ENCODE measurements around the gene CRYGD.

- TF ChIP-seq CREB1 (CRISPR knock-in tag; IDR thresholded peaks at IDR 0.05) = no peak
- no peak for TF ChIP-seq JAZF1 (CRISPR knock-in tag; IDR thresholded peaks at IDR 0.05)
- TF ChIP-seq KAT7 (CRISPR knock-in tag; IDR thresholded peaks at IDR 0.05; ENCODE audit: borderline replicate concordance) = no peak
- TF ChIP-seq, protein P1, sequence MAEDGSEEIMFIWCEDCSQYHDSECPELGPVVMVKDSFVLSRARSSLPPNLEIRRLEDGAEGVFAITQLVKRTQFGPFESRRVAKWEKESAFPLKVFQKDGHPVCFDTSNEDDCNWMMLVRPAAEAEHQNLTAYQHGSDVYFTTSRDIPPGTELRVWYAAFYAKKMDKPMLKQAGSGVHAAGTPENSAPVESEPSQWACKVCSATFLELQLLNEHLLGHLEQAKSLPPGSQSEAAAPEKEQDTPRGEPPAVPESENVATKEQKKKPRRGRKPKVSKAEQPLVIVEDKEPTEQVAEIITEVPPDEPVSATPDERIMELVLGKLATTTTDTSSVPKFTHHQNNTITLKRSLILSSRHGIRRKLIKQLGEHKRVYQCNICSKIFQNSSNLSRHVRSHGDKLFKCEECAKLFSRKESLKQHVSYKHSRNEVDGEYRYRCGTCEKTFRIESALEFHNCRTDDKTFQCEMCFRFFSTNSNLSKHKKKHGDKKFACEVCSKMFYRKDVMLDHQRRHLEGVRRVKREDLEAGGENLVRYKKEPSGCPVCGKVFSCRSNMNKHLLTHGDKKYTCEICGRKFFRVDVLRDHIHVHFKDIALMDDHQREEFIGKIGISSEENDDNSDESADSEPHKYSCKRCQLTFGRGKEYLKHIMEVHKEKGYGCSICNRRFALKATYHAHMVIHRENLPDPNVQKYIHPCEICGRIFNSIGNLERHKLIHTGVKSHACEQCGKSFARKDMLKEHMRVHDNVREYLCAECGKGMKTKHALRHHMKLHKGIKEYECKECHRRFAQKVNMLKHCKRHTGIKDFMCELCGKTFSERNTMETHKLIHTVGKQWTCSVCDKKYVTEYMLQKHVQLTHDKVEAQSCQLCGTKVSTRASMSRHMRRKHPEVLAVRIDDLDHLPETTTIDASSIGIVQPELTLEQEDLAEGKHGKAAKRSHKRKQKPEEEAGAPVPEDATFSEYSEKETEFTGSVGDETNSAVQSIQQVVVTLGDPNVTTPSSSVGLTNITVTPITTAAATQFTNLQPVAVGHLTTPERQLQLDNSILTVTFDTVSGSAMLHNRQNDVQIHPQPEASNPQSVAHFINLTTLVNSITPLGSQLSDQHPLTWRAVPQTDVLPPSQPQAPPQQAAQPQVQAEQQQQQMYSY (CRISPR knock-in tag; IDR thresholded peaks at IDR 0.05) = no peak
- TF ChIP-seq, protein P2, sequence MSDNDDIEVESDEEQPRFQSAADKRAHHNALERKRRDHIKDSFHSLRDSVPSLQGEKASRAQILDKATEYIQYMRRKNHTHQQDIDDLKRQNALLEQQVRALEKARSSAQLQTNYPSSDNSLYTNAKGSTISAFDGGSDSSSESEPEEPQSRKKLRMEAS (CRISPR knock-in tag; IDR thresholded peaks at IDR 0.05) = no peak
- TF ChIP-seq, protein P3, sequence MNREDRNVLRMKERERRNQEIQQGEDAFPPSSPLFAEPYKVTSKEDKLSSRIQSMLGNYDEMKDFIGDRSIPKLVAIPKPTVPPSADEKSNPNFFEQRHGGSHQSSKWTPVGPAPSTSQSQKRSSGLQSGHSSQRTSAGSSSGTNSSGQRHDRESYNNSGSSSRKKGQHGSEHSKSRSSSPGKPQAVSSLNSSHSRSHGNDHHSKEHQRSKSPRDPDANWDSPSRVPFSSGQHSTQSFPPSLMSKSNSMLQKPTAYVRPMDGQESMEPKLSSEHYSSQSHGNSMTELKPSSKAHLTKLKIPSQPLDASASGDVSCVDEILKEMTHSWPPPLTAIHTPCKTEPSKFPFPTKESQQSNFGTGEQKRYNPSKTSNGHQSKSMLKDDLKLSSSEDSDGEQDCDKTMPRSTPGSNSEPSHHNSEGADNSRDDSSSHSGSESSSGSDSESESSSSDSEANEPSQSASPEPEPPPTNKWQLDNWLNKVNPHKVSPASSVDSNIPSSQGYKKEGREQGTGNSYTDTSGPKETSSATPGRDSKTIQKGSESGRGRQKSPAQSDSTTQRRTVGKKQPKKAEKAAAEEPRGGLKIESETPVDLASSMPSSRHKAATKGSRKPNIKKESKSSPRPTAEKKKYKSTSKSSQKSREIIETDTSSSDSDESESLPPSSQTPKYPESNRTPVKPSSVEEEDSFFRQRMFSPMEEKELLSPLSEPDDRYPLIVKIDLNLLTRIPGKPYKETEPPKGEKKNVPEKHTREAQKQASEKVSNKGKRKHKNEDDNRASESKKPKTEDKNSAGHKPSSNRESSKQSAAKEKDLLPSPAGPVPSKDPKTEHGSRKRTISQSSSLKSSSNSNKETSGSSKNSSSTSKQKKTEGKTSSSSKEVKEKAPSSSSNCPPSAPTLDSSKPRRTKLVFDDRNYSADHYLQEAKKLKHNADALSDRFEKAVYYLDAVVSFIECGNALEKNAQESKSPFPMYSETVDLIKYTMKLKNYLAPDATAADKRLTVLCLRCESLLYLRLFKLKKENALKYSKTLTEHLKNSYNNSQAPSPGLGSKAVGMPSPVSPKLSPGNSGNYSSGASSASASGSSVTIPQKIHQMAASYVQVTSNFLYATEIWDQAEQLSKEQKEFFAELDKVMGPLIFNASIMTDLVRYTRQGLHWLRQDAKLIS (CRISPR knock-in tag; IDR thresholded peaks at IDR 0.05; ENCODE audit: borderline replicate concordance) = no peak
- no peak for TF ChIP-seq IRF2 (CRISPR knock-in tag; IDR thresholded peaks at IDR 0.05; ENCODE audit: borderline replicate concordance, low read depth)
- no peak for TF ChIP-seq FOXK1 (CRISPR knock-in tag; IDR thresholded peaks at IDR 0.05)
- no peak for TF ChIP-seq FOXP4 (CRISPR knock-in tag; IDR thresholded peaks at IDR 0.05)
- TF ChIP-seq CTCF (IDR thresholded peaks at IDR 0.05) = no peak
- TF ChIP-seq JUN (CRISPR knock-in tag; IDR thresholded peaks at IDR 0.05) = no peak
Measured at GRCh38 chr2:208142240-208142924, 18.1 kb upstream of the CRYGD start.
